Activated CD4-positive, alpha-beta T cell treated with anti-CD3 and anti-CD28 coated beads, Interleukin-10, Interleukin-2, amounts not matched to agents 100 ng/mL and 50 ng/mL, durations not matched to agents 16 hours and 8 hours (primary cell): Measurements from ENCODE around the gene OXCT2.
"Not testable (repeated sequence)": the region's sequence is repeated elsewhere in the genome, so short reads cannot be mapped to it uniquely, and the experiment has no call there.

ENCODE experiments used
- DNase-seq: peaks from one replicate; pipeline ENCODE4 v3.0.0-alpha.2; 2020

OXCT2 gene

DNA sequence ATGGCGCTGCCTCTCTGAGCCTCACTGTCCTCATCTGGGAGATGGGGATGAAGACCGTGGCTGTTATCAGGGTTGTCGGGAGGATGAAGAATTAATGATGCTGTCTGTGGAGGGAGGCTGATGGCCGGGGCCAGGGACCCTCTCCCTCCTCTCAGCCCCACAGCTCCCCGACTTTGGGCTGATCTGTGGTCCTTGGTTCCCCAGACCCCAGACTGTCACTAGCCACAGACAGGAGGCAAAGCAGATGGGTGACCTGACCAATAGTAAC lies 15.9 kb upstream of the OXCT2 start:
- not testable (repeated sequence) for DNase-seq

DNA sequence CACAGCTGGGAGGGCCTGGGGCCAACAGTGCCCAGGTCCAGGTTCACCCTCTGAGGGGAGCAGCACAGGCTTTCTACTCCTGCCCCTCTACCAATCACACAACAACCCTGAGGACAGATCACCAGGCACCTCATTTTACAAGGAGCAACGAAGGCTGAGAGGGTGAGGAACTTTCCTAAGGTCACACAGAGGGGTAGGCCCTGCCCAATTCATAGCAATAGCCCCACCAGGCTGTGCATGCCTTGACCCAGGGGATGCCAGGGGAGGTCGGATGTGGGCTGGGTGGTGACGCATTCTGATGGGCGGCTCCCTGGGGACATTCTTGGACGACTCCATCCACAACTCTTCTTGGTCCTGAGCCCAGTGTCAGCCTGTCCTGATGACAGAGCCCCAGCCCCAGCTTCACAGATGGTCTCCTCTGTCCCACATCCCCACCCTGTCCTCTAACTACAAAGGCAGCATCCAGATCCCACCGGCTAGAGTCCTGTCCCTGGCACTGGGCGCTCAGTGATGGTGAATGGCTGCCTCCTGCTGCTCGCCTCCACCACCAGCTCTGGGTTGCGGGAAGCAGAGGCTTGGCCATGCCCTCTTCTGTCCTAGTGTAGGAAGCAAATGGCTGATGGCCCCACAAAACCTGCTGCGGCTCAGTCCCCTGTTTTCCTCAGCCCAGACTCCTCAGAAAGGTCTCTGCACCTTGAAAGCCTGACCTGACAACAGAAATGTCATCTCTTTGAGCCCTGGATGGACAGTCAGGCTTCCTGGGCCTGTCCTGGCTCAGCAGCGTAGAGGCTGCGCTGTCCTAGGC lies 15.4 kb upstream of the OXCT2 start:
- DNase-seq, result not testable (repeated sequence)

- DNase-seq, result not testable (repeated sequence)
Observed at GRCh38 chr1:39782685-39783084, 11.5 kb upstream of the OXCT2 start.

DNA sequence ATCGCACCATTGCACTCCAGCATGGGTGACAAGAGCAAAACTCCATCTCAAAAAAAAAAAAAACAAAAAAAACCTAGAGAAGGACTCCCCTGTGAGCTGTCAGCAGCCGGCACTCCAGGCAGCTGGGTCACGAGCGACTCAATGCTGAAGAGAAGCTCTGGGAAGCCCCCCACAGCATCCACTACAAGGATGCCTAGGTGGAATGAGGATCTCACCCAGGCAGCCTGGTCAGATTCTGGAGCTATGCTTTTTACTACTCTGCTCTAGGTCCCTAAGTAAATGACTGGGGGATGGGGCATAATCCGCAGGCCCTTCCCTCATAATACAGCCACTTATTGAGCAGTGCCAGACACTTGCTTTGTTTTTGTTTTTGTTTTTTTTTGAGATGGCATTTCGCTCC lies 11.0 kb upstream of the OXCT2 start:
- DNase-seq, result no peak

DNA sequence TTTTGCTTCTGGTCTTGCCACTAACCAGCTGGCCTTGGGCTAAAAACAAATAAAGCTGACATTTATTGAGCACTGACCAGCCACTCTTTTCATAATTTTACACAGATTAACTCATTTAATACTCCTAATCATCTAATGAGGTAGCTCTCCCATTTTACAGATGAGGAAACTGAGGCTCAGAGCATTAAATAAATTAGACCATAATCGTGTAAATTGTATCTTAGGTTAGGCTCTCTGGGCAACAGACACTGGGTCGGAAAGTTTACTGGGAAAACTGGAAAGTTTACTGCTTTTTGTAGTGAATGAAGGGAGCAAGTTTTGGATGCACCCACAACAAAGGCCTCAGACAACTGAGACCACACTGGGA lies 10.2 kb upstream of the OXCT2 start:
- DNase-seq, result no peak

DNA sequence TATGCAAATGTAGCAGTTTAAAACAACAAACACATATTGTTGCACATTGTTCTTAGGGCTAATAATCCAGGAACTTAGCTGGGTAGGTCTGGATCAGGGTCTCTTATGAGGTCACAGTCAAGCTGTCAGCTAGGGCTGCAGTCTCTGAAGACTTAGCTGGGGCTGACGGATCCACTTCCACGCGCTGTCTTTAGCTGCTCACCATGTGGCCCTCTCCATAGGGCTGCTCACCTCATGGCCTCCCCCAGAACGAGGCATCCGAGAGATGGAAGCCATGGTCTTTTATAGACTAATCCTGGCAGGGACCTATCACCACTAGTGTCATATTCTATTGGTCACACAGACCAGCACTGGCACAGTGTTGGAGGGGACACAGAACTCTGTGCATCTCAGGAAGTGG lies 8.7 kb upstream of the OXCT2 start:
- no peak for DNase-seq

DNA sequence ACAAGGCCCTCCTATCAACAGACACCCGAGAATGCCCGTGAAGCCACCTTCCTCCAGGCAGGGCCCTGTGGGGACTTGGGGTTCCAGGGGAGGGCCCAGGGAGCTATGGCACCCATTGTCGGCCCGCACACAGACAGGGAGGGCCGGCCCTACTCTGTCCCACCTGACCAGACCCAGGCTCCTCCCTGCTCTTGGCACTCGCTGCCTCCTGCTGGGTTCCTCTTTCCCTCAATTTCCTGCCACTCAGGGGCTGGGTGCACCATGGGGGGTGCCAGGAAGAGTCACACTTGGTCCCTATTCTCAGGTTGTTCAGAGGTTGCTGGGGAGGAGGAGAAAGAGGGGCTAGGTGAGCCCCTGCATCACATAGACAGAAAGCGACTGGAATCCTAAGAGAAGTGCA lies 8.0 kb upstream of the OXCT2 start:
- DNase-seq, result no peak

- not testable (repeated sequence) for DNase-seq
Observed at GRCh38 chr1:39778463-39779099, 7.4 kb upstream of the OXCT2 start.

DNA sequence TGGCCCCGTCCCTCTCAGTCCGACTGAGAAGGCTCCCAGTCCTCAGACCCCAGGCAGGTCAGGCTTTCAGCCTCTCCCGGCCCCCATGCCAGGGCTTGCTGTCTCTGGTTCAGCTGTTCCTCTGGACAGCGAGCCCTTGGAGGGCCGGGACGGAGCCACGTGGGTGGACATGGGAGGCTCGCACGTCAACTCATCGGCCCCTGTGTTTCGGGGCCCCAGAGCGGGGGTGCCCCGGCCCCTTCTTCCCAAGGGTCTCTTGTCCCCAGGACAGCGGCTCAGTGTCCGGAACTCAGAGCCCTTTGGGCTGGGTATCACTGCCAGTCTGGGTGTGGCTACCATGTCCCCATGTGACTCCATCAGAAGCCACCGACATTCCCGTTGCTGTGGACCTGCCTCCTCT lies 6.7 kb upstream of the OXCT2 start:
- not testable (repeated sequence) for DNase-seq

DNA sequence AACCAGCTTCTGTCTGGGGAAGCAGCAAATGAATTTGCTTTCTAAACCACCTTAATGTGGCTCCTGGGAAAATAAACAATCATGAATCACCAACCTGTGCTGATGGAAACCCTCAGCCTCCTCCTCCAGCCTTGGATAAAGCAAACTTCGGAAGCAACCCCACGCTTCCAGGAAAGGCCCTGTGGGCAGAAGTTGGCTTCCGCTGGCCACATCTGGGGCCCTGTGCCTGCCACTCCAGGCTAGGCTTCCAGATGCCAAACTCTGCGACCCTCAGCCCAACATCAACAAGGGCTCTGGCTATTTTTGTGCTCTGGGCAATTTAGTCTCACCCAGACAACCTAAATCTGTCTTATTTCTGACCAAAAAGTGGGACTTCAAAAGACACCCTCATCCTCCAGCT lies 6.2 kb upstream of the OXCT2 start:
- DNase-seq, result no peak

GRCh38 chr1:39776886-39777285 lies 5.7 kb upstream of the OXCT2 start:
- no peak for DNase-seq

DNA sequence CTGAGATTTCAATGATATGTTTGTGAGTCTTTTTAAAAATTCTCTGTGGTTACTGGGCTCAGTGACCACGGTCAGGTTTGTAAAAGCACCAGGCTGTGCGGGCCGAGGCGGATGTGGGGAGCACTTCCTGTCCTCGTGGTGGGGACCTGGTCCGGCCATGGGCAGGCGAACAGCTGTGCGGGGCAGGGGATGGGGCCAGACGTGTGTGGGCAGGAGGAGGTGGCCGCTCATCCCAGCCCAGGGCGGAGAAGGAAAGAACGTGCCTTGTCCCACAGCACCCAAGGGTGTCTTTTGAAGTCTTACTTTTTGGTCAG lies 5.2 kb upstream of the OXCT2 start:
- DNase-seq, result no peak

GRCh38 chr1:39775676-39776399 lies 4.7 kb upstream of the OXCT2 start:
- not testable (repeated sequence) for DNase-seq

DNA sequence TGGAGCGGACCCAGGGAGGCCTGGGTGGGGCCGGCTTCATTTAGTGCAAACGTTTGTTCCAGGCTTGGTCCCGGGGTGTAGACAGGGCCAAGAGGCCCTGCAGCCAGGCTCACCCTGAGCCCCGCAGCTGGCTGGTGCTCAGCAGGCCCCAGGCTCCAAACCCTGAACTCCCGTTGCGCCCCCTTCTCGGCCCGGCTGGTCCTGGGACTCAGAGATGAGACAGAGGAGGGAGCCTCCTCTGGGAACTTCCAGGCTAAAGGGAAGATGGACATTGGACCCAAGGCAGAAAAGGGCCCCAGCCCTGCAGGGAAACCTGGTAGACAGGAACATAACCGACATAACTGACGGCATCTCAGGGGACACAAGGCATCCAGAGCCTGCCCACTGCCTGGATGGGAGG lies 4.0 kb upstream of the OXCT2 start:
- DNase-seq, result not testable (repeated sequence)

DNA sequence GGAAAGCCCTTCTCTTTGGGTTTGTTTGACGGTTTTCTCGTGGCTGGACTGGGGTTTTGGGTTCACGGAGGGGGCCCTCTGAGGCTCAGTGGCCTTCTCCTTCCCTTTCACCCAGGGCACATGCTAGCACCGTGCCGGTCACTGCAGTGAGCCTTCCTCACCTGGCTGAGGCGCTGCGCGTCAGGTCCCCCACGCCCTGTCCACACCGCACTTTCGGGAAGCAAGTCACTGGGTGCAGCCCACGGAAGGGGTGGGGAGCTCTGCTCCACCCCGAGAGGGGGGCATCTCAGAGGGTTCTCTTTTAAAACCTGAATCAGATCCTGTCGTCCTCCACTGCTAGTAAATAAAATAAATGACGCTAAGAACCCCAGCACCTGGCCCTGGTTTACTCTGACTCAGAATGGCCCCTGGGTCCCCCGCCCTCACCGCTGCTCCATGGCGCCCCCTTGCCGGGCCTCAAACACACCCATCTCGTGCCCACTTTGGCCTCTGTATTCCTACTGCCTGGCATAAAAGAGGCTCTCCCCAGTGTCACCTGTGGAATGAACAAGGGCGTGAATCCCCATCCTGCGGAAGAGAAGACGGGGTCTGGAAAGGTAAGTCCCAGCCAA lies 2.3 kb upstream of the OXCT2 start:
- DNase-seq, result not testable (repeated sequence)

DNA sequence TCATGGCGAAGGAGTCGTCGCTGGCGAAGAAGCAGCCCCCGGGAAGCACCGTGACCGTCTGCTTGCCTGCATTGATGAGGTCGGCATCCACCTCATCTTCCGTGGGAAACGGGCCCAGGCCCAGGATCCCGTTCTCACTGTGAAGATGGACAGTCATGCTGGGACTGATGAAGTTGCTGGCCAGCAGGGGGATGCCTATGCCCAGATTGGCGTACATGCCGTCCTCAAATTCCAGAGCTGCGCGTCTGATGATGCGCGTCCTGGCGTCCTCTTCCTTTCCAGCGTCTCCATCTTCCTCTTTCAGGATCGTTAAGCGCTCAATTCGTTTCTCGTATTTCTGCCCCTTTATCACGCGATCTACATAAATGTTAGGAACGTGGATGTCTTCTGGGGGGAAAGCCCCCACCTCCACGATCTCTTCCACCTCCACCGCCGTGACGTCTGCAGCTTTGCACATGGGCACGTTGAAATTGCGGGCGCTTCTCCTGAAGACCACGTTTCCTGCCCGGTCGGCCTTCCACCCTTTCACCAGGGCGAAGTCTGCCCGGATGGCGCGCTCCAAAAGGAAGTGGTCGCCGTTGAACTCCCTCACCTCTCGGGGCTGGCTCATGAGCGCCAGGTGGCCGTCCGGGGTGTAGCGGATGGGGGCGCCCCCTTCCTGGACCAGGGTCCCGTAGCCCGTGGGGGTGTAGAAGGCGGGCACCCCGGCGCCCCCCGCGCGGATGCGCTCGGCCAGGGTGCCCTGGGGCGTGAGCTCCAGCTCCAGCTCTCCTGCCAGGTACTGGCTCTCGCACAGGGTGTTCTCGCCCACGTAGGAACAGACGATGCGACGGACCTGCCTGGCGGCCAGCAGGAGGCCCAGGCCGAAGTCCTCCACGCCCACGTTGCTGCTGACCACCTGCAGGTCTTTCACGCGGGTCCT lies 787 bp downstream of the OXCT2 start:
- not testable (repeated sequence) for DNase-seq

DNA sequence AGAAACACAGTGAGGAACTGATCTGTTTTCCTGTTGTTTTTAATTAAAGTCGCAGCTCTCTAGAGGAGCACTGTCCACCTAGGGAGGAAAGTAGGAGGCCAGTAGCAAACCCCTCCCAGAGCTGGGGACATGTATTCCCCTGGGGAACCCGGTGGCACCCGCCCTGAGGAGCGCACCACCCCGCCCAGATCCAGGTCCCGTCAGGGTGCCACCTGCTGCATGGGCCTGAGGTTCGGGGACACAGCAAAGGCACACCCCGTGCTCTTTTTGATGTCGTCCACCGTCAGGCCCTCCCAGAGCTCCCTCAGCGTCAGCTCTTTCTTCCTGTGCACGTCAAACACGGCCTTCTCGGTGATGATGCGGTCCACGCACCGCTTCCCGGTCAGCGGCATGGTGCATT lies 1.6 kb downstream of the OXCT2 start:
- not testable (repeated sequence) for DNase-seq

DNA sequence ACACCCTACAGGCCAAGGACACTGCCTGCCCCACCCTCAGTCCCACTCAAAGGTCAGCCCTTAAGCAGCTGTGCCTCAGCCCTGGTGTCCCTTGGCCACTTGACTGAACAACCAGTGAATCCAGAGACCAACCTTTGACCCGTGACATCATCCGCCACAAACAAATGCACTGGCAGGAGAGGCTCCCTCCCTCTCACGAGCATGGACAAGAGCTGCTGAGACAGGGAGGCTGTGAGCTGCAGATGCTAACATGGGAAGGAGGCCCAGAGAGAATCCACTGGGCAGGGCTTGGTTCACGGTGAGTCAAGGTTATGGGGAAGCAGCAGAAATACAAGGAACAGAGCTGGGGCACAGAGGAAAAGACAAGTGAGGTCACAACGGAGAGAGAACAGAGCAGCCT lies 4.7 kb downstream of the OXCT2 start:
- DNase-seq, result not testable (repeated sequence)

GRCh38 chr1:39764512-39764911 lies 6.6 kb downstream of the OXCT2 start:
- DNase-seq, result not testable (repeated sequence)

GRCh38 chr1:39763619-39764374 lies 7.4 kb downstream of the OXCT2 start:
- DNase-seq, result not testable (repeated sequence)

DNA sequence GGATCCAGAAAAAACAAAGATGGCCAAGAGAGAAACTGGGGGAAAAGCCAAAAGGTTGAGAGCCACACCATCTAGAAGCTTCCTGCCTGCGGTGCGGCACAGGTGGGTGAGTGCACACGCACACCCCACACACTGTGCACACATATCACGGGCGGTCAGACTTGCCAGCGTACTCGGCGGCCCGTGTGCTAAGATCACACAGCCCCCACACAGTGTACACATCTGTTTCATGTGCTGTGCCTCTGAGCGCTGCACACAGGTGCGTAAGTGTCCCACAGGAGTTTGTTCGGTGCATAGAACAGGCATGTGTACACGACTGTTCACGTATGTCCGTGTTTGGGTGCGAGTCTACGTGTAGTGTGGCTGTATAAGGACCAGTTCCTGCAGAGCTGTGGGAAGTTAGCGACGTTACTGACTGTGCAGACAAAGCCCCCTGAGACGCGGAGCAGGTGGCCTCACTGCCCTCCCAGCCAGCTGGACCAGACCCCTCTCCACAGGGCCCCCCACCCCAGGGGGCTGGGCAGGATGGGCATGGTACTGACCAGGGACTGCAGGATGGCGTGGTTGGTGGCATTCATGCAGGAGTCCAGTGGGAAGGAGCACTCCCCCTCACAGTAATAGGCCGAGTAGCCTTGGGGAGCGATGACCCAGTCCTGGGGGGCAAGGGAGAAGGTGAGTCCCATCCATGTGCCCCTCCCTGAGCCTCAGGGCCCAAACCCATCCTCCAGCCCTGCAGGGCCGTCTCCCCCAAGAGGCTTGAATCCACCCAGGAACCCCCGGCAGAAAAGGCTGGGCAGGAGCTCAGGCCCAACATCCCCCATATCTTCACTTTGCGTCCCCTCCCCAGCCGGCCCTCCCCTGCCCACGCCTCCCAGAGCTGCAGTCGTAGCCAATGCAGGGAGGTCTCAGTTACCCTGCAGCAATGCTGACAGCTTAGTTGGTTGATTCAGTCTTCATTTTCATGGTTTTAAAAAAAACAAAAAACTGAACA lies 8.3 kb downstream of the OXCT2 start:
- DNase-seq, result no peak
